HUES6 (cell line): Measurements from ENCODE around the gene TOP1.
A peak's percentile ranks its signal among the peaks of the same experiment; 100 is the strongest.

ENCODE experiments used
- H3K27ac ChIP-seq: 2 replicates; pipeline ENCODE4 v1.7.0; 2013; ENCODE audit warnings: low read depth, mild to moderate bottlenecking, low read length, inconsistent platforms
- H3K27me3 ChIP-seq: 2 replicates; pipeline ENCODE4 v1.6.1; 2013; ENCODE audit warnings: low read length; ENCODE audit not compliant: control insufficient read depth, insufficient read depth
- H3K36me3 ChIP-seq: 2 replicates; pipeline ENCODE4 v1.6.1; 2013; ENCODE audit warnings: low read length; ENCODE audit not compliant: control insufficient read depth, insufficient read depth
- H3K4me1 ChIP-seq: 2 replicates; pipeline ENCODE4 v1.6.1; 2013; ENCODE audit warnings: low read length; ENCODE audit not compliant: control insufficient read depth, insufficient read depth
- H3K4me3 ChIP-seq: 2 replicates; pipeline ENCODE4 v1.5.1; 2013; ENCODE audit warnings: low read depth, low read length
- H3K9ac ChIP-seq: one replicate; pipeline ENCODE4 v1.6.1; 2013; ENCODE audit warnings: mild to moderate bottlenecking, low read length
- H3K9me3 ChIP-seq: 2 replicates; pipeline ENCODE4 v1.6.1; 2013; ENCODE audit warnings: low read depth, low read length; ENCODE audit not compliant: control insufficient read depth, insufficient read depth

Gene TOP1

DNA sequence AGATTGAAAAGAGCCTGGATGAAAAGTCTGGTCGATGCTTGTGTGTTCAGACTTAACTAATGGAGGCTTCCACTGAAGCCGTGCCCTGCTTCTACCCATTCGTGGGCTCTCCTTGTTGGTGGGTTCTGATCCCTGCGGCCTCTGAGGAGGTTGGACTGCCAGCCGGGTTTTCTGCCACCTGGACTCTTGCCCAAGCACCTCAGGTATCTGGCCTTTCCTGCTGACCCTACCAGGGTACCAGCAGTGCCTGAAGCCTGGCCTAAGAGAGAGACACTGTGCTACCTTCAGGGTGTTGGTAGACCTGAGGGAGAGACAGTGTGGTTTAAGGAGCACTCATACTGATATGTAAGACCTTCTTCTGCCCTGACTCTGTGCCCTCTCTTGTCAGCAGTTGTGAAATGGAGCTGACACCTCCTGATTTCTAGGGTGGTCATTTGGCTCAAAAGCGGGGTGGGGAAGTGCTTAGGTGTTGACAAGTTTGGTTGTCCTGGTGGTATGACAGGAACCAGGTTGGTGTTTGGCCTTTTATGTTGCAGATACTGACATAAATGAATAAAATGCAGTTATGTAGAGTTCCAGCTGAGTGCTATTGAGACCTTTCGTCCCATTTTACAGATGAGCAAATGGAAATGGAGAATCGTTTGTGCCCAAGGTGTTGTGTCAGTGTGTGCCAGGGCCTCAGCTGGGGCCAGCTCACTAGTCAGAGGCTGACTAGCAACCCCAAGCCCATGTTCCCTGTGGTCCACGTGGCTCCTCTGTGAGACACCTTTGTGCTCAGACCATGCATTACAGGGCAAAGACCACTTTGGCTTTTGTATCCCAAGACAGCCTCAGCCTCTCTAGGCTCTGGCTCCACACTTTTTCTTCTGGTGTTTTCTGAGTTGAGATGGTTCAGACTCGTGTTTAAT is 111.9 kb downstream of the TOP1 start:
- Histone ChIP-seq H3K9me3 (no peaks in the 10 kb centered on the region), H3K9ac (peak overlapping the region; percentile 47), H3K27me3 (peaks cover 3% of the 10 kb centered on the region; the same call in 1 of the 2 replicates), H3K27ac (0 out of 2 replicates have a peak overlapping the region, but pooled peaks have one; percentile 42), H3K4me1 (peaks cover 53% of the 10 kb centered on the region), H3K4me3 (peak overlapping the region; percentile 93; the same call in 1 of the 2 replicates), H3K36me3 (peaks cover 27% of the 10 kb centered on the region)

DNA sequence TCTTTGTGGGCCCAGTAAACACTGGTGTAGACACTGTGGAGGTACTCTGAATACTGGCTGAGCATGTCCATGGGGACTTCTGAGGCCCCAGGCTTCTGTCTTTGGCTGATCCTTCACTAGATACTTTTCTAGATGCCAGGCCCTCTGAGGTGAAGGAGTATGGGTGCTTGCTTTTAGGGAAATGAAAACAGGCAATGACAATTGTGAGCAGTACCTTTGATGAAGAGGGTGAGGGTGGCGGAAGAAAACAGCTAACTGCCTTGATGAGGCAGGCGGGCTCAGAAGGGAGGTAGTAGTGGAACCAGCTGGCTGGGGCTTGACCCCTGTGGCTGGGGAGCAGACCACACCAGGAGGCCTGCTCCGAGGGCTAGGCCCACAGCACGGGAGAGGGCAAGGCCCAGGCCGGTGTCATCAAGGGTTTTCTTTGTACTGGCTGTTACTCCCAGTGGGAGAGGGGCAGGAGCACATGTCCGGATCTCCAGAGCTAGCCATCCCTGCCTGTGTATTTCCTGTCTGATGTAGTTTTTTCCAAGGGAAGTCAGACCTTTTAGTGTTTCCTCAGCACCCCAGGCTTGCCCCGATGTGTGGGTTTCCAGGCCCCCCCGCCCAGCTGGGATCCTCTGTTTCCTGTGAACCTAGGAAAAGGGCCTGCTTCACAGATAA is 112.7 kb downstream of the TOP1 start:
- Histone ChIP-seq H3K27me3 (no peaks in the 10 kb centered on the region), H3K9ac (peak overlapping the region; percentile 26), H3K36me3 (peaks cover 28% of the 10 kb centered on the region), H3K27ac (0 out of 2 replicates have a peak overlapping the region, but pooled peaks have one; percentile 42), H3K9me3 (no peaks in the 10 kb centered on the region), H3K4me3 (no peak overlapping the region), H3K4me1 (peaks cover 47% of the 10 kb centered on the region)

- no peak overlapping the region for H3K9ac ChIP-seq
- peaks cover 52% of the 10 kb centered on the region for H3K4me1 ChIP-seq
- no peak overlapping the region for H3K4me3 ChIP-seq
- no peak overlapping the region for H3K27ac ChIP-seq
- H3K9me3 ChIP-seq = no peaks in the 10 kb centered on the region
- H3K36me3 ChIP-seq = peaks cover 36% of the 10 kb centered on the region
- H3K27me3 ChIP-seq = no peaks in the 10 kb centered on the region
These were observed 113.6 kb downstream of the TOP1 start for GRCh38 chr20:41142245-41142644.

DNA sequence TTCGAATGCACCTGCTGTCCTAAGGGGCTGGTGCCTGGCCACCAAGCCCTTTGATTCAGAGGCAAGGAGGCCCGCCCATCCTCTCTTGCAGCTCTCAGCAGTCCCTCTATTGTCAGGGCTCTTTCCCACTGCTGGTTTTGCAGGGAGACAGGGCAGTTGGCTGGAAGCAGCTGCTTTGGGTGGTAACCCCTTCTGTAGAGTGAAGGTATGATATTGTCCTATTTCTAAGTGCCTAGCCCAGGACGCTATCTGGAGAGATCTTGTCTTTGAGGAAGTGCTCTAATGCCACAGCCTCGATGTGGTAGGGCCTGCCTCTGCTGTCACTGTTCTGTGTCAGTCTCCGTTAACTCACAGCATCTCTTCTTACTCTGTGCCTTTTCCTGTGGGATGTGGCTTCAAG is 114.3 kb downstream of the TOP1 start:
- peaks cover 36% of the 10 kb centered on the region for H3K36me3 ChIP-seq
- H3K27me3 ChIP-seq = no peaks in the 10 kb centered on the region
- H3K27ac ChIP-seq = no peak overlapping the region
- H3K4me3 ChIP-seq = no peak overlapping the region
- no peak overlapping the region for H3K9ac ChIP-seq
- H3K4me1 ChIP-seq = peaks cover 55% of the 10 kb centered on the region
- no peaks in the 10 kb centered on the region for H3K9me3 ChIP-seq

DNA sequence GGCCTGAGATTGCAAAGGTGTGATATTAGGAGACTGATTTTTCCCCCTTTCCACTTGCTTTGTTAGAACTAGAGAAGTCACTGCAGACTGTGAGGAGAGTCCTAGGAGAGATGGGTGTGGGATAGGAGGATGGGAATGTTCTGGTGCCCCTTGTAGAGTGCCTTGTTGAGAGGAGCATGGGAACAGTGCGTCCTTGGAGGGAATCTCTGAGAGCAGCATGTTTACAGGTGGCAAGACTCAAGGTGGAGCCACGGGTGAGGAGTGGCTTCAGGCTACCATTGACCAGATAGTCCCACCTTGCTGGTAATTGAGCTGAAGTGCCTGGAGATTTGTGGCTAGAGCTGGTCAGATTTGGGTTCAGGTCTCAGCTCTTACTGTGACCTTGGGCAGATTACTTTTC is 114.7 kb downstream of the TOP1 start:
- Histone ChIP-seq H3K9ac (no peak overlapping the region), H3K4me3 (no peak overlapping the region), H3K27ac (no peak overlapping the region), H3K4me1 (peaks cover 59% of the 10 kb centered on the region), H3K9me3 (no peaks in the 10 kb centered on the region), H3K36me3 (peaks cover 37% of the 10 kb centered on the region), H3K27me3 (no peaks in the 10 kb centered on the region)

GRCh38 chr20:41145317-41145716 is 116.7 kb downstream of the TOP1 start:
- Histone ChIP-seq H3K9ac (no peak overlapping the region), H3K27ac (no peak overlapping the region), H3K36me3 (peaks cover 36% of the 10 kb centered on the region), H3K4me3 (no peak overlapping the region), H3K27me3 (no peaks in the 10 kb centered on the region), H3K9me3 (no peaks in the 10 kb centered on the region), H3K4me1 (peaks cover 42% of the 10 kb centered on the region)

GRCh38 chr20:41145821-41146620 is 117.4 kb downstream of the TOP1 start:
- Histone ChIP-seq H3K27me3 (no peaks in the 10 kb centered on the region), H3K36me3 (peaks cover 31% of the 10 kb centered on the region), H3K27ac (no peak overlapping the region), H3K9me3 (no peaks in the 10 kb centered on the region), H3K4me3 (no peak overlapping the region), H3K4me1 (peaks cover 35% of the 10 kb centered on the region), H3K9ac (no peak overlapping the region)

DNA sequence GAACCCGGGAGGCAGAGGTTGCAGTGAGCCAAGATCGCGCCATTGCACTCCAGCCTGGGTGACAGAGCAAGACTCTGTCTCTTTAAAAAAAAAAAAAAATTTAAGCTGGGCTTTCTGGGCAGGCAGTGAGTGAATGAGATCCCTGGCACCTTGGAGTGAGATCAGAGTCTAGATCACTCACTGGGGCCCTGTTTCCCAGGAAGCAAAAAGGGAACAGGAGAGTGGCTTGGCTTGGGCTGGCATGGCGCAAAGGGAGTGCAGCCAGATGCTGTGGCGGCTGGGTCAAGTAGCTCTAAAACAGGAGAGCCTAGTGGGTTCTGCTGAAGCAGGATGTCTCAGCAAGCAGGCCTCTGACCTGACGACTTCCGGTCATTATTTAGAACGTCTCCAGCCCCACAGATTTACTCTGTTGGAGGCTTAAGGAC is 119.2 kb downstream of the TOP1 start:
- H3K36me3 ChIP-seq = peaks cover 31% of the 10 kb centered on the region
- H3K9me3 ChIP-seq = no peaks in the 10 kb centered on the region
- H3K9ac ChIP-seq = no peak overlapping the region
- H3K27ac ChIP-seq = no peak overlapping the region
- peaks cover 35% of the 10 kb centered on the region for H3K4me1 ChIP-seq
- H3K27me3 ChIP-seq = no peaks in the 10 kb centered on the region
- no peak overlapping the region for H3K4me3 ChIP-seq

GRCh38 chr20:41148942-41149341 is 120.3 kb downstream of the TOP1 start:
- Histone ChIP-seq H3K27me3 (no peaks in the 10 kb centered on the region), H3K4me1 (peaks cover 29% of the 10 kb centered on the region), H3K9ac (no peak overlapping the region), H3K27ac (no peak overlapping the region), H3K9me3 (no peaks in the 10 kb centered on the region), H3K36me3 (peaks cover 26% of the 10 kb centered on the region), H3K4me3 (no peak overlapping the region)

- H3K4me3 ChIP-seq = no peak overlapping the region
- no peak overlapping the region for H3K9ac ChIP-seq
- no peak overlapping the region for H3K27ac ChIP-seq
- peaks cover 17% of the 10 kb centered on the region for H3K36me3 ChIP-seq
- H3K27me3 ChIP-seq = no peaks in the 10 kb centered on the region
- H3K9me3 ChIP-seq = no peaks in the 10 kb centered on the region
- peaks cover 35% of the 10 kb centered on the region for H3K4me1 ChIP-seq
These were observed 122.0 kb downstream of the TOP1 start for GRCh38 chr20:41150664-41151063.
